ENCODE data around the gene GPR18. TPM values are rescaled to one million over a fixed set of nuclear protein-coding genes. Genes with fewer than 3 reads are reported as not detected.

GPR18 gene
- polyA plus RNA-seq, 3 donors = 1.7 to 3.8 (median 2.2) TPM

GRCh38 chr13:99223587-99223986 is 34.6 kb downstream of the GPR18 start:
- H3K9ac ChIP-seq (ENCODE audit: insufficient read depth, low read length, poor library complexity, severe bottlenecking) = no peak overlapping the region
- no peak overlapping the region for H2AFZ ChIP-seq (ENCODE audit: insufficient read depth, low read depth, low read length, poor library complexity, severe bottlenecking)

GRCh38 chr13:99221567-99222239 is 36.5 kb downstream of the GPR18 start:
- Histone ChIP-seq H3K4me2 (replicated peaks; ENCODE audit: extremely low read depth, low read length, poor library complexity, severe bottlenecking) (no peak overlapping the region), H3K27me3 (ENCODE audit: control insufficient read depth in 2 of 2, insufficient read depth in 2 of 2, low read length in 2 of 2) (no peaks in the 10 kb centered on the region), H4K20me1 (ENCODE audit: insufficient read depth, low read length) (peaks cover 47% of the 10 kb centered on the region), H3K4me1 (ENCODE audit: control insufficient read depth in 1 of 2, insufficient read depth in 2 of 2, low read length in 2 of 2) (peaks cover 70 to 86% of the 10 kb centered on the region in 2 donors), H2AFZ (ENCODE audit: insufficient read depth, low read depth, low read length, poor library complexity, severe bottlenecking) (no peak overlapping the region), H3K27ac (ENCODE audit: low read depth in 1 of 2, low read length in 2 of 2) (peak overlapping the region in 1 of 2 donors; percentile 28), H3K36me3 (replicated peaks in 1 of 2; ENCODE audit: control insufficient read depth in 1 of 2, insufficient read depth in 2 of 2, low read length in 2 of 2) (peaks cover 0 to 4% of the 10 kb centered on the region in 2 donors), H3K79me2 (ENCODE audit: insufficient read depth, low read length) (peaks cover 100% of the 10 kb centered on the region), H3K9ac (ENCODE audit: insufficient read depth, low read length, poor library complexity, severe bottlenecking) (no peak overlapping the region), H3K4me3 (replicated peaks in 1 of 3; ENCODE audit: low read depth in 2 of 3, low read length in 3 of 3) (no peak overlapping the region), H3K9me3 (replicated peaks in 1 of 2; ENCODE audit: control insufficient read depth in 1 of 2, insufficient read depth in 1 of 2, low read length in 2 of 2) (no peaks in the 10 kb centered on the region)
- Mint-ChIP-seq H3K27me3 (ENCODE audit: low read depth in 3 of 3) (peaks cover 0 to under 1% (median 0%) of the 10 kb centered on the region in 3 donors), H3K36me3 (peaks cover 15 to 21% of the 10 kb centered on the region in 2 donors), H3K4me3 (no peak overlapping the region), H3K27ac (peak overlapping the region in 5 of 7 donors; percentile 27 to 56 (median 34)), H3K9me3 (no peaks in the 10 kb centered on the region), H3K4me1 (peaks cover 87% of the 10 kb centered on the region)
- WGBS (ENCODE audit: insufficient coverage) = 100% methylated on average over 5 of the region's 8 CpGs
- DNase-seq = no peak
- intact Hi-C loops (cut with micrococcal nuclease) = loop anchor here in 1 of 2 donors (10.0 kb wide), 1 partner anchor 647 kb away; the partner anchor contains the start of gene STK24
- TF ChIP-seq, protein P1, sequence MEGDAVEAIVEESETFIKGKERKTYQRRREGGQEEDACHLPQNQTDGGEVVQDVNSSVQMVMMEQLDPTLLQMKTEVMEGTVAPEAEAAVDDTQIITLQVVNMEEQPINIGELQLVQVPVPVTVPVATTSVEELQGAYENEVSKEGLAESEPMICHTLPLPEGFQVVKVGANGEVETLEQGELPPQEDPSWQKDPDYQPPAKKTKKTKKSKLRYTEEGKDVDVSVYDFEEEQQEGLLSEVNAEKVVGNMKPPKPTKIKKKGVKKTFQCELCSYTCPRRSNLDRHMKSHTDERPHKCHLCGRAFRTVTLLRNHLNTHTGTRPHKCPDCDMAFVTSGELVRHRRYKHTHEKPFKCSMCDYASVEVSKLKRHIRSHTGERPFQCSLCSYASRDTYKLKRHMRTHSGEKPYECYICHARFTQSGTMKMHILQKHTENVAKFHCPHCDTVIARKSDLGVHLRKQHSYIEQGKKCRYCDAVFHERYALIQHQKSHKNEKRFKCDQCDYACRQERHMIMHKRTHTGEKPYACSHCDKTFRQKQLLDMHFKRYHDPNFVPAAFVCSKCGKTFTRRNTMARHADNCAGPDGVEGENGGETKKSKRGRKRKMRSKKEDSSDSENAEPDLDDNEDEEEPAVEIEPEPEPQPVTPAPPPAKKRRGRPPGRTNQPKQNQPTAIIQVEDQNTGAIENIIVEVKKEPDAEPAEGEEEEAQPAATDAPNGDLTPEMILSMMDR (IDR thresholded peaks at IDR 0.05) = no peak

More at GRCh38 chr13:99223587-99223986, 34.6 kb downstream of the GPR18 start:
- TF ChIP-seq, protein P1 (IDR thresholded peaks at IDR 0.05) = no peak
- Histone ChIP-seq H3K27ac (ENCODE audit: low read depth in 1 of 2, low read length in 2 of 2) (peak overlapping the region; percentile 66 to 78), H3K9me3 (replicated peaks in 1 of 2; ENCODE audit: control insufficient read depth in 1 of 2, insufficient read depth in 1 of 2, low read length in 2 of 2) (no peaks in the 10 kb centered on the region), H3K4me1 (ENCODE audit: control insufficient read depth in 1 of 2, insufficient read depth in 2 of 2, low read length in 2 of 2) (peaks cover 77 to 89% of the 10 kb centered on the region in 2 donors), H4K20me1 (ENCODE audit: insufficient read depth, low read length) (peaks cover 31% of the 10 kb centered on the region), H3K36me3 (replicated peaks in 1 of 2; ENCODE audit: control insufficient read depth in 1 of 2, insufficient read depth in 2 of 2, low read length in 2 of 2) (peaks cover 4% of the 10 kb centered on the region in 2 donors), H3K4me3 (replicated peaks in 1 of 3; ENCODE audit: low read depth in 2 of 3, low read length in 3 of 3) (peak overlapping the region in 1 of 3 experiments; percentile 30), H3K27me3 (ENCODE audit: control insufficient read depth in 2 of 2, insufficient read depth in 2 of 2, low read length in 2 of 2) (no peaks in the 10 kb centered on the region), H3K4me2 (replicated peaks; ENCODE audit: extremely low read depth, low read length, poor library complexity, severe bottlenecking) (peak overlapping the region; percentile 38), H3K79me2 (ENCODE audit: insufficient read depth, low read length) (peaks cover 100% of the 10 kb centered on the region)
- Mint-ChIP-seq H3K36me3 (peaks cover 15 to 24% of the 10 kb centered on the region in 2 donors), H3K9me3 (no peaks in the 10 kb centered on the region), H3K4me1 (peaks cover 90% of the 10 kb centered on the region), H3K27me3 (ENCODE audit: low read depth in 3 of 3) (no peaks in the 10 kb centered on the region), H3K27ac (peak overlapping the region; percentile 83 to 90 (median 87)), H3K4me3 (no peak overlapping the region)
- DNase-seq = no peak
- intact Hi-C loops (cut with micrococcal nuclease) = loop anchor here in 1 of 2 donors (10.0 kb wide), 1 partner anchor 649 kb away; the partner anchor contains the start of gene STK24
- 50% methylated on average over 1 of the region's 1 CpG for WGBS (ENCODE audit: insufficient coverage)

Data from CD14-positive monocyte (primary cell).